MM.1S (cell line): Measurements from ENCODE around the gene MRPS9.

Experiments used
- EZH2phosphoT487 ChIP-seq: fragments of 300-600 bp; sonication (generic); IDR thresholded peaks from 2 replicates; pipeline ENCODE4 v1.6.1; 2018; ENCODE audit warnings: antibody characterized with exemption, low read length
- TF ChIP-seq, protein P1 (sequence below): fragments of 300-600 bp; sonication (generic); IDR thresholded peaks from 2 replicates; pipeline ENCODE4 v1.5.1; 2016; ENCODE audit warnings: antibody characterized with exemption, low read length, mixed read lengths

DNA sequence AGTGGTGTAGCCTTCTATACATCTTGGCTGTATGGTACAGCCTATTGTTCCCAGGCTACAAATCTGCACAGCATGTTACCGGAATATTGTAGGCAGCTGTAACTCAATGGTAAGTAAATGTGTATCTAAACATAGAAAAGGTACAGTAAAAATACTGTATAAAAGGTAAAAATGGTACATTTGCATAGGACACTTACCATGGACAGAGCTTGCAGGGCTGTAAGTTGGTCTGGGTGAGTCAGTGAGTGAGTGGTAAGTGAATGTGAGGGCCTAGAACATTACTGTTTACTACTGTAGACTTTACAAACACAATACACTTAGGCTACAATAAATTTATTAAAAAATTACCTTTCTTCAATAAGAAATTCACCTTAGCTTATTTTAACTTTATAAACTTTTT, 3.7 kb upstream of the MRPS9 start:
- TF ChIP-seq, protein P1, sequence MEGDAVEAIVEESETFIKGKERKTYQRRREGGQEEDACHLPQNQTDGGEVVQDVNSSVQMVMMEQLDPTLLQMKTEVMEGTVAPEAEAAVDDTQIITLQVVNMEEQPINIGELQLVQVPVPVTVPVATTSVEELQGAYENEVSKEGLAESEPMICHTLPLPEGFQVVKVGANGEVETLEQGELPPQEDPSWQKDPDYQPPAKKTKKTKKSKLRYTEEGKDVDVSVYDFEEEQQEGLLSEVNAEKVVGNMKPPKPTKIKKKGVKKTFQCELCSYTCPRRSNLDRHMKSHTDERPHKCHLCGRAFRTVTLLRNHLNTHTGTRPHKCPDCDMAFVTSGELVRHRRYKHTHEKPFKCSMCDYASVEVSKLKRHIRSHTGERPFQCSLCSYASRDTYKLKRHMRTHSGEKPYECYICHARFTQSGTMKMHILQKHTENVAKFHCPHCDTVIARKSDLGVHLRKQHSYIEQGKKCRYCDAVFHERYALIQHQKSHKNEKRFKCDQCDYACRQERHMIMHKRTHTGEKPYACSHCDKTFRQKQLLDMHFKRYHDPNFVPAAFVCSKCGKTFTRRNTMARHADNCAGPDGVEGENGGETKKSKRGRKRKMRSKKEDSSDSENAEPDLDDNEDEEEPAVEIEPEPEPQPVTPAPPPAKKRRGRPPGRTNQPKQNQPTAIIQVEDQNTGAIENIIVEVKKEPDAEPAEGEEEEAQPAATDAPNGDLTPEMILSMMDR: no peak
- no peak for TF ChIP-seq EZH2phosphoT487
